ENCODE measurements around the gene ANO8.
"Not testable (repeated sequence)": the region's sequence is repeated elsewhere in the genome, so short reads cannot be mapped to it uniquely, and the experiment has no call there.

Gene ANO8

GRCh38 chr19:17286263-17286662, 48.4 kb downstream of the ANO8 start:
- no peak for DNase-seq

- DNase-seq = no peak
Observed at GRCh38 chr19:17285415-17286135, 49.1 kb downstream of the ANO8 start.

GRCh38 chr19:17283504-17283996, 51.1 kb downstream of the ANO8 start:
- DNase-seq = no peak

DNA sequence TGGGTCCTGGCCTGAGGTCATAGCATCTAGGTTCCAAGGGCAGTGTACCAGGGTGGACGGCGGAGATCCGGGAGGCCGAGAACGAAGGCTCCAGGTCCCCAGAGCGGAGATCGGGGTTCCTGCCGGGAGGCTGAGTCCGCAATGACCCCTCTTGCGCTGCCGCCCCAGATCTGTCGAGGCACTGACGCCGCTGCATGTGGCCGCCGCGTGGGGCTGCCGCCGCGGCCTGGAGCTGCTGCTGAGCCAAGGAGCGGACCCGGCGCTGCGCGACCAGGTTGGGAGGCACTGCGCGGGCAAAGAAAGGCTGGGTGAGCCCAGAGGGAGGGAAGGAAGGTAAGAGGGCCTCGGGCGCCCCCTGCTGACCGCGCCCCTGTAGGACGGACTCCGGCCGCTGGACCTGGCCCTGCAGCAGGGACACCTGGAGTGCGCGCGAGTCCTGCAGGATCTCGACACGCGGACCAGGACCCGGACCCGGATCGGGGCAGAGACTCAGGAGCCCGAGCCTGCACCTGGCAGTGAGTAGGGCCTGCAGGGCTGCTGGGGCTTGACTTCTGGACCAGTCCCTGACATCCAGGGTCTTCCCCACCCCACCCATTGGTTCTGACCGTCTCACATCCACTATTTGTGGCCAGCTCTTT, 52.0 kb downstream of the ANO8 start:
- peak; percentile 72 to 77 for DNase-seq

DNA sequence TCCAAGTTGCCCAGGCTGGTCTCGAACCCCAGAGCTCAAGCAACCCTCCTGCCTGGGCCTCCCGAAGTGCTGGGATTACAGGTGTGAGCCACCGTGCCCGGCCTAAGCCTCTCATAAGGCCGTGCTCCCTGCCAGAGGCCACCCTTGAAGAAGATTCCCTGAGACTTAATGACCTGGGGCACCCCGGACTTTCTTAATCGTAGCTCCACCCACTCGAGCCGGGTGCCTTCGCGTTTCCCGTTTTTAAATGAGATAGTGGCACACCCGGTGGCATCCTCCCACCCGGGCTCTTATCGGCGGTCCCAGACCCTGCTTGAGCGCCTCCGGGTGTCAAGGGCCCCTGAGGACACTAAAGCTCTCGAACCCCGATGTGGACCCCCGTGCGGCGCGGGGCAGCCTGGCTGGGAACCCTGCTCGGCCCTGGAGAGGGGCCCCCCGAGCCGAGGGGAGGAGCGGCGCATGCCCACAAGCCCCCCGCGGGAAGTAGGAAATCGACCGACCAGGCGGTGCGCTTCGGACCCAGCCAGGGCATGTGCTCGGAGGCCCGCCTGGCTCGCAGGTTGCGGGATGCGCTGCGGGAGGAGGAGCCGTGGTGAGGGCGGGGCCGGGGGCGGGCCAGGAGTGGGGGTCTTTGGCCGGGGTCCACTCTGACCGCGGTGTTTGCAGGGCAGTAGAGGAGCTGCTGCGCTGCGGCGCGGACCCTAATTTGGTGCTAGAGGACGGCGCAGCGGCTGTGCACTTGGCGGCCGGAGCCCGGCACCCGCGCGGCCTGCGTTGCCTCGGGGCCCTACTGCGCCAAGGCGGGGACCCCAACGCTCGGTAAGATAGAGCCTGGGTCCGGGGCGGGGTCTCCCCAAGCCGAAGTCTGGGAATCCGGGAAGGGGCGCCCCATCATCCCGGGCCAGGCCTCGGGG, 53.0 kb downstream of the ANO8 start, which contains the start of gene ANKLE1:
TSS of gene ANKLE1 (plus strand) at position 511 of the 914 bp plus-strand sequence. CDS start at position 531, 20 bp downstream.
- peak in 1 of 2 donors; percentile 46 for DNase-seq

DNA sequence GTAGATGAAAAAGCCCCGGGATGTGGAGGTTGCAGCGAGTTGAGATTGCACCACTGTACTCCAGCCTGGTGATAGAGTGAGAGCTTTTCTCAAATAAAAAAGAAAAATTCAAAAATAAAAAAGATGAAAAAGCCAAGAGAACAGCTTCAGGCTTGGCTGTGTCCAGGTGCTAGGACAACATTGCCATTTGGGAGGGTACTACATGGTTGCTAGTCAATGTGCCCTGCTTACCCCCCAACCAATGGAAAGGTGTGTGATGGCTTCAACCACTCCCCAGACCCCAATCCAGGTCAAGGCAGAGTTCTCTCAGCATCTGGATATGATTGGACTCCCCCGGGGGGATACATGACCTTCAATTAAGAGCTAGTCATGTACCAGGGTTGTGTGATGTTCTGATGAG, 55.2 kb downstream of the ANO8 start:
- DNase-seq = no peak

DNA sequence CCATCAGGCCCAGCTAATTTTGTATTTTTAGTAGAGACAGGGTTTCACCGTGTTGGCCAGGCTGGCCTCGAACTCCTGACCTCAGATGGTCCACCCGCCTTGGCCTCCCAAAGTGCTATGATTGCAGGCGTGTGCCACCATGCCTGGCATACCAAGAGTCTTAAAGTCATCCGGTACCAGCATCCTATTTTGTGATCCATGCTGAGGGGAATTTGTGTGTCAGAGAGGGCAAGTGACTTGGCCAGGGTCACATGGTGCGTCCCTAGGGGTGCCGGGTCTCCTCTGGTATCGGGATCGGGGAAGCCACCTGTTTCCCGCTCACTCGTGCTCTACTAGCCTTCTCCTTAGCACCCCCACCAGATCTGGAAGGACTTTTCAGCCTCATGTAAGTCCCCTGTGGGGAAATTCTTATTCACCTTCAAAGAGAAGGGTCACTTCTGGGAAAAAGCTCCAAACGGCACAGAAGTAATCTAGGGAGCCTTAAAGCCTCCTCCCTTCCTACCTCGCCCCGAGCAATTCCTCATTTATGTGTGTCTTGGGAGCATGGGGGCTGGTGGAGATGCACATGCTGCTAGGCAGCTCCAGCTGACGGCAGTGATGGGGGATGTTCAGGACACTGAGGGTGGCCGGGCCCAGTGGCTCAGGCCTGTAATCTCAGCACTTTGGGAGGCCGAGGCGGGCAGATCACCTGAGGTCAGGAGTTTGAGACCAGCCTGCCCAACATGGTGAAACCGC, 59.0 kb downstream of the ANO8 start:
- no peak for DNase-seq

- DNase-seq = not testable (repeated sequence)
Observed at GRCh38 chr19:17274892-17275291, 59.8 kb downstream of the ANO8 start.

Measured in activated CD4-positive, alpha-beta T cell treated with anti-CD3 and anti-CD28 coated beads for 4 hours (primary cell).